GM13976 (cell line): ENCODE measurements around the gene SRPRB.

Source experiments
- DNase-seq: peaks from one replicate; pipeline ENCODE4 v3.0.0; 2012; ENCODE audit warnings: low spot score
- CTCF ChIP-seq: IDR thresholded peaks from 2 replicates; pipeline ENCODE4 v1.5.1; 2012; ENCODE audit warnings: borderline replicate concordance, mild to moderate bottlenecking; ENCODE audit not compliant: insufficient read depth; ENCODE audit errors: extremely low read depth, missing control alignments, control extremely low read depth
- in situ Hi-C: fragments of 300-500 bp; cut with MboI; formaldehyde crosslinking; loops from one replicate; pipeline ENCODE4 v1.12.0; 2022; ENCODE audit warnings: low sequenced_read_pairs, mixed read lengths, inconsistent platforms; ENCODE audit not compliant: unreplicated experiment

SRPRB gene

GRCh38 chr3:133805702-133806475 is at the start of gene SRPRB:
Gene SRPRB, plus strand, starts transcription at chr3:133805815. Its CDS starts 34 bp downstream, at chr3:133805849.
- in situ Hi-C loops: no loop called here
- no peak for TF ChIP-seq CTCF
- DNase-seq: peak; percentile 98

GRCh38 chr3:133756716-133757694 is 48.6 kb upstream of the SRPRB start:
- in situ Hi-C loops: no loop called here
- no peak for DNase-seq
- no peak for TF ChIP-seq CTCF

GRCh38 chr3:133757701-133758567 is 47.7 kb upstream of the SRPRB start:
- no peak for DNase-seq
- TF ChIP-seq CTCF: no peak
- in situ Hi-C loops: no loop called here

GRCh38 chr3:133758568-133758928 is 47.1 kb upstream of the SRPRB start:
- no peak for DNase-seq
- in situ Hi-C loops: no loop called here
- no peak for TF ChIP-seq CTCF

GRCh38 chr3:133758964-133759739 is 46.5 kb upstream of the SRPRB start:
- TF ChIP-seq CTCF: no peak
- DNase-seq: no peak
- in situ Hi-C loops: no loop called here
